ENCODE results near the gene SYNGR1. TPM values are rescaled to one million over a fixed set of nuclear protein-coding genes. Genes with fewer than 3 reads are reported as not detected.

SYNGR1 gene
- total RNA-seq, 1 donor from 2014 or later: 2.2 TPM

- Histone ChIP-seq H3K27me3 (no peaks in the 10 kb centered on the region), H3K36me3 (no peaks in the 10 kb centered on the region), H3K9me3 (peaks cover 0 to 3% of the 10 kb centered on the region in 2 donors), H3K27ac (no peak overlapping the region), H3K4me1 (no peaks in the 10 kb centered on the region), H3K4me3 (no peak overlapping the region)
- DNase-seq (ENCODE audit: low spot score in 2 of 2): no peak
- TF ChIP-seq CTCF (IDR thresholded peaks at IDR 0.05): no peak
- intact Hi-C loops (cut with DNase I): no loop called here
These were observed 21.9 kb downstream of the SYNGR1 start for GRCh38 chr22:39371732-39372131.

GRCh38 chr22:39374191-39374590 lies 24.4 kb downstream of the SYNGR1 start:
- no peak for TF ChIP-seq CTCF (IDR thresholded peaks at IDR 0.05)
- DNase-seq (ENCODE audit: low spot score in 2 of 2): no peak
- H3K27ac ChIP-seq: no peak overlapping the region
- H3K4me1 ChIP-seq: no peaks in the 10 kb centered on the region
- no peak overlapping the region for H3K4me3 ChIP-seq
- H3K27me3 ChIP-seq: no peaks in the 10 kb centered on the region
- H3K36me3 ChIP-seq: no peaks in the 10 kb centered on the region
- H3K9me3 ChIP-seq: peaks cover 0 to 3% of the 10 kb centered on the region in 2 donors
- intact Hi-C loops (cut with DNase I): no loop called here

- H3K4me3 ChIP-seq: no peak overlapping the region
- no peak for TF ChIP-seq CTCF (IDR thresholded peaks at IDR 0.05)
- no peaks in the 10 kb centered on the region for H3K36me3 ChIP-seq
- H3K9me3 ChIP-seq: peaks cover 0 to 3% of the 10 kb centered on the region in 2 donors
- H3K27me3 ChIP-seq: no peaks in the 10 kb centered on the region
- no peak overlapping the region for H3K27ac ChIP-seq
- intact Hi-C loops (cut with DNase I): no loop called here
- no peaks in the 10 kb centered on the region for H3K4me1 ChIP-seq
- DNase-seq (ENCODE audit: low spot score in 2 of 2): no peak
These were observed 25.0 kb downstream of the SYNGR1 start for GRCh38 chr22:39374801-39375200.

- no peak for DNase-seq (ENCODE audit: low spot score in 2 of 2)
- H3K9me3 ChIP-seq: peaks cover 0 to 3% of the 10 kb centered on the region in 2 donors
- no peak overlapping the region for H3K27ac ChIP-seq
- TF ChIP-seq CTCF (IDR thresholded peaks at IDR 0.05): no peak
- no peaks in the 10 kb centered on the region for H3K36me3 ChIP-seq
- no peaks in the 10 kb centered on the region for H3K4me1 ChIP-seq
- intact Hi-C loops (cut with DNase I): no loop called here
- H3K27me3 ChIP-seq: no peaks in the 10 kb centered on the region
- H3K4me3 ChIP-seq: no peak overlapping the region
These were observed 25.9 kb downstream of the SYNGR1 start for GRCh38 chr22:39375646-39376045.

- Histone ChIP-seq H3K9me3 (no peaks in the 10 kb centered on the region), H3K4me1 (no peaks in the 10 kb centered on the region), H3K36me3 (no peaks in the 10 kb centered on the region), H3K27me3 (no peaks in the 10 kb centered on the region), H3K27ac (no peak overlapping the region), H3K4me3 (no peak overlapping the region)
- TF ChIP-seq CTCF (IDR thresholded peaks at IDR 0.05): no peak
- no peak for DNase-seq (ENCODE audit: low spot score in 2 of 2)
- intact Hi-C loops (cut with DNase I): no loop called here
These were observed 30.3 kb downstream of the SYNGR1 start for GRCh38 chr22:39379756-39380730.

Measured in ascending aorta (tissue), 2 donors.